Superior temporal gyrus (tissue), 1 donor: ENCODE results near the gene RPL3.
A peak's percentile ranks its signal among the peaks of the same experiment; 100 is the strongest.

ENCODE experiments used
- DNase-seq: peaks from one replicate; pipeline ENCODE4 v3.0.0-alpha.2; 2016; ENCODE audit errors: extremely low spot score

RPL3 gene

DNA sequence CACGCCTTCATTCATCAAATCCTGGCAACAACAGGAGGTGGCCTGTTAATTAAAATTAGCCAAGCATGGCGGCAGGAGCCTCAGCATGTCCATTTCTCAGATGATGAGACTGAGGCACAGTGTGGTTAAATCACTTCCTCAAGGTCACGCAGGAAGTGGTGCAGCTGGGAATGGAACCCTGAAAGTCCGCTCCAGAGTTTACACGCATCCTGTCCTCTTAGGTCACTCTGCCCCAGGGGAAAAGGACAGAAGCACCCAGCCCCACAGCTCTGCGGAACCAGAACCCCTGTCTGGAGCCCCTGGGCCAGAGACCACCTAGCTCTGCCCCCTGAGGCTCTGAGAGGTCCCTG lies 19.6 kb downstream of the RPL3 start:
- DNase-seq, result no peak

DNA sequence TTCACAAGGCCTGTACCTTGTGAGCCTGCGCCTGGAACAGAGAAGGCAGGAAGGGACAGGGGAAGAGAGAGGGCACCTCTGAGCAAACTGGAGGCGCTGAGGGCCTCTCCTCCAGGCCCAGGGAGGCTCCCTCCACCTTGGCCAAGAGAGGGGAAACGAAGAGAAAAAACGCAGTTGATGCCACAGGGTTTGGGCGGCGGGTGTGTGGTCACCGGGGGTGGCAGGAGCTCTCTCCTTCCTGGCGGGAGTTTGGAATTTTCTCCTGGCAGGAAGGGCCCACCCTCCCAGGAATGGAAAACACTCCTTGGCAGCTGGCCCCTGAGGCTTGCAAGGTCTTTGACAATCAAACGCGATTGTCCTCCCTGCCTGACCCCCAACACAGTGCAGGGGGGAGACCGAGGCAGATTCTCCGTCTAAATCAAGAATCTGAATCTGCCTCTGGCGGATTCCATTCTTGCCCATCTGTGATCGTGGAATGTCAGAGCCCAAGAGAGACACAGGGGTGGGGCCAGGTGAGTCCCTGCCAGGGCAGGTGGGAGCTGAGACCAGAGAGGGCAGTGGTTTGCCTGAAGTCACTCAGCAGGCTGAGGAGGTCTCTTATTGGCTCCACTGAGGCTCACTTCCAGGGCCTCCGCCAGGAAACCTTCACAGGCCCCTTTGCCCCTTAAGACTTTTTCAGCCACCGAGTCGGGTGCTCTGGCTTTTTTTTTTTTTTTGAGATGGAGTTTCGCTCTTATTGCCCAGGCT lies 21.0 kb downstream of the RPL3 start:
- no peak for DNase-seq

DNA sequence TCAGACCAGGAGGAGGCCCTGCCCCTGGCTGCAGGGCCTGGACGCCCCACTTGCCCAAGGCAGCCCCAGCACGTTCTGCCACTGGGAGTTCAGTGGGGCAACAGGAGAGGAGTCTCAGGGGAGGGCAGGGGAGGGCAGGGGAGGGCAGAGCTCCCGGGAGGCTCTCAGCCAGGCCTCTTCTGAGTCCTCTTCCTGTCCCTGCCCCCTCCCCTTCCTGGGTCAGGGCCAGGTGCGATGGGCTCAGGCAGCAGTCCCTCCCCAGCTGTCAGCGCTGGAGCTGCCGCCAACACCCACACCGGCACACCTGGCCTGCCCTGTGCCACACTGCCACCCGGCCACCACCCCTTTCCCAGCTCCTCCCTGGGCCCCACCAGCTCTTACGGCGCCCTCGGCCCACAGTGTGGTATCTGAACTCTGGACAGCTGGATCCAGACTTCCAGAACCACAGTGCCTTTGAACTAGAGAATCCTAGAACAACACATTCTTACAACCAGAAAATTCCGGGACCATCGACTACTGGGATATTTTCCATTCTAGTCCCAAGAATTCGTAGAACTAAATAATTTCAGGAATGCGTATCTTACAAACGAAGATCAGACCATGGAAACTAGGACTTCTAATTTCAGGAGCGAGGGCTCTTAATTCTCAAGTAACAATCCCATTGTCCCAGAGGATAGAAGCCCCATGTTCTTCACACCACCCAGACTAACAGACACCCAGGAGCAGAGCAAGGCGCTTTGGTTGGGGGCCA lies 21.8 kb downstream of the RPL3 start:
- DNase-seq, result no peak

DNA sequence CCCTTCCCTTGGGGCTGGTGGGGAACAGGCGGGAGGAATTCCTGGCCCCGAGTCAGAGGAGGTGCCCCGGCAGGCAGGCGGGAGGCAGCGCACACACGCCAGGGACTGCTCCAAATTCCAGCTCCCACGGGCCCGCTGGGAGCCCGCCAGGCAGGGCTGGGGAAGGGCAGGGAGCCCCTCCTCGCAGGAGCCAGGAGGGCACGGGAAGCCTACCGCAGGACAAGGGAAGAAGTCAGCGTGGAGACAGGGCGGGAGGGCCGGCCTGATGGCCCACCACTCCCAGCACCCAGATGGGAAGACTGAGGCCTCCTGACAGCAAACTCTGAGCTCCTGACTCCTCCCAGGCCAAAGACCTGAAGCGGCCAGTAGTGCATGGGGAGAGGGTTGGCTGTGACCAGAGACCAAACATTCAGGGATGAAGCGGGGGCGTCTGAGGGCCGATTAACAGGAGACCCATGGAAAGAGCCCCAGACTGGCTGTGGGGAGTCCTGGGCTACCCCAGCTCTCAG lies 22.4 kb downstream of the RPL3 start:
- no peak for DNase-seq

DNA sequence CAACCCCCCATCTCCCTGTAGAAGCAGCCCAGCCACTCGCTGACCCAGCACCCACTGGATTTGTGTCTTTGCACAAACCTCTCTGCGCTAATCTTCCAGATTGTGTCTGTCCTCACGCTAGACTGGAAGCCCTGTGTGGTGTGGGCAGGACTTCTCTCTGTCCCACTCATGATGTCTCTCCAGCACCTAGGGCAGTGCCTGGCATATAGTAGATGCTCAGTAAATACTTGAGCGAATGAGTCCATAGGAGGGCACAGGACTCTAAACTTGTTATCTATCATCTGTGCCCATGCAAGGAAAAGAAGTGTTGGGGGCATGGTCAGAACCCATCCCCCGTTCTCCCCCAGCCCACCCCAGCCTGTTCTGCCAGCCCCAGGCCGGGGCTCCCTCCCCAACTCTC lies 22.9 kb downstream of the RPL3 start:
- no peak for DNase-seq

DNA sequence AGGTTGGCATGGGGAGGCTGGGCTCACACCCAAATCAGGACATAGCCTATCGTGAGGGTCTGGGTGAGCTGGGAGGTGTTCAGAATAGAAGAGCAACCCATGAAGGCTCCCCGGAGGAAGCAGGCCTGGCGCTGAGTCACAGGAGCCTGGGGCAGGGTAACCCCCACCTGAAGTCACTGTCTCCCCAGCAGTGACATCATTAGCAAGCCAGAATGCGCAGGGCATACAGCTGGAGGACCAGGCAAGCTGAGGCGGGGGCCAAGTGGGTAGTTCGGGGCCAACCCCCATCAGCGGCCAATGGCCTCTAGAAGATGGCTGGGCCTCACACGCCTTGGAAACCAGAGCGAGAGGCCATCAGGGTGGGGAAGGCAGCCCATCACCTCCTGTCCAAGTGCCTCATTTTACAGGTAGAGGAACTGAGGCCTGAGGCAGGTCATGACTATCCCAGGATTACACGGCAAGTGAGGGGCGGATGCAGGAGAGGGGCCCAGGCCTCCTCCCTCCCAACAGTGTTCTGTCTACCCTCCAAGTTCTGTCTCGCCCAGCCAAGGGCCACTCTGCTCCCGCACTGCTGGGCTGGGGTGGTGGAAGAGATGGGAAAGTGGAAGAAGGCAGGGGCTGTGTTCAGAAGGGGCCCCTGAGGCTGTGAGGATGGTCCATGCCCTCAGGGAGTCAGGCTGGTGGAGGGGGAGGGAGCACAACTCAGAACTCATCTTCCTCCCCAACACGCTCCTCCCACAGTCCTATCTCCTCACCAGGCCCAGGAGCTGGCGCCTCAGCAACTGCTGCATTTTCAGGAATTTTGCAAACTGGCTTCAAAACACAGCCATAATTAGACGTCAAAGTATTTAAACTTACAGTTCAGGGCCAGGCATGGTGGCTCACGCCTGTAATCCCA lies 24.6 kb downstream of the RPL3 start:
- no peak for DNase-seq

DNA sequence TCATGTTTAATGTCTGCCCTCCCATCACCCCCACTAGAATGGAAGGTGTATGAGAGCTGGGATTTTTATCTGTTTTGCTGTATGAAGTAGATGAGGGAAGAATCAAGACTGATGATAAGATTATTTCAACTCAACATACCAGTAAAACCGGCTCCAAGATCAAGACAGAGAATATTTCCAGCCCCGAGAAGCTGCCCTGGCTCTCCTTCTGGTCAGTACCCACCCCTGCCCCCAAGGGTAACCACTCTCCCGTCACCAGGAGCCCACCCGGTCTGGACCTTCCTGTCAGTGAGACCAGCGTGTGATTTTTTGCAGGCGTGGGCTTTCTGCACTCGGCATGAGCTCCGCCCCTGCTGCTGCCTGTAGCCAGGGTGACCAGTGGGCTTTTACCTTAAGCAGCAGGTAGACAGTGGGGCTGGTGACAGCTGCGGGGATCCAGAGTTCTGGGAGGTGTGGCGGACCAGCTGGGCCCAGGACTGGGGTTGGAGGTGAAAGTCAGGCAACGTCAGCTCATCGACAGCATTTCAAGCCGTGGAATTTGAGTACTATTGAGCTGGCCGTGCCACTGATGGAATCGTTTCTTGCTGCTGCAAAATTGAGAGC lies 25.6 kb downstream of the RPL3 start:
- DNase-seq, result no peak

DNA sequence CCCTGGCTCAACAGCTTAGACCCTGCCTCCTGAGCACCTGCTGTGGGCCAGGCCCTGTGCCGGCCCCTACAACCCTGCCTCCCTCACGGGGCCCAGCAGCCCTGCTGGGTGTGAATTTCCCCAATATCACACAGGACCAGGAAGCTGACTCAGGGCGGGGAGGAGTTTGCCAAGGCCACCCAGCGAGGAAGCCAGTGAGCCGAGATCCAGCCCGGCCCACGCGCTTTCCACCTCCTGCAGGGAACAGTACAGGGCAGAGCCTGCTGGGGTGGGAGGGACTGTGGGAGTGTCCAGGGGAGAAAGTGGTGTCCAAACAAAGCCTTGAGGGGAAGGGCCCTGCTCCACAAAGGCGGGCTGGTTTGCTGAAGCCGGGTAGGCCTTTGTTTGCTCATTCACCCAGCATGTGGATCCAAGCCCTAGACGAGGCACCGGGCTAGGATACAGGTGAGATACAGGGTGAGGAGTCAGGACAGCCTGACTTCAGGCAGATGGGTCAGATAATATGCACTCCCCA lies 26.8 kb downstream of the RPL3 start:
- DNase-seq, result peak; percentile 26

DNA sequence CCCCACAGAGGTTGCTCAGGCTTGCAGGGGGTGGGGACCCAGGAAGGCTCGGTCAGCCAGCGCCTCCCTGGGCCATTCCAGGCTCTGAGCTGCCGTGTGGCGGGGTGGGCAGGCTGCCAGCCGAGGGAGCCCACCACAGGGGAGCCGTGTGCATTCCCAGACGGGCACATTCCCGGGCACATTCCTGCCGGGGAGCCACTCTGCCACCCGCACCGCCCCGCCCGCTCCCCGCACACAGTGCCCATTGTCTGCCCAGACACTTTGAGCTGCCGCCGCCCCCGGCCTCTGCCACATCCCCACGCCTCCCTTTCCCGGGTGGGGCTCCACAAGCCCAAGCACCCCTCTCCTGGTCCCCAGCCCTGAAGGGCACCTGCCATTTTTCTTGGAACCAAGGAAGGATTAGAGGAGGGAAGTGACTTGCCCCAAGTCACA lies 27.4 kb downstream of the RPL3 start:
- no peak for DNase-seq

DNA sequence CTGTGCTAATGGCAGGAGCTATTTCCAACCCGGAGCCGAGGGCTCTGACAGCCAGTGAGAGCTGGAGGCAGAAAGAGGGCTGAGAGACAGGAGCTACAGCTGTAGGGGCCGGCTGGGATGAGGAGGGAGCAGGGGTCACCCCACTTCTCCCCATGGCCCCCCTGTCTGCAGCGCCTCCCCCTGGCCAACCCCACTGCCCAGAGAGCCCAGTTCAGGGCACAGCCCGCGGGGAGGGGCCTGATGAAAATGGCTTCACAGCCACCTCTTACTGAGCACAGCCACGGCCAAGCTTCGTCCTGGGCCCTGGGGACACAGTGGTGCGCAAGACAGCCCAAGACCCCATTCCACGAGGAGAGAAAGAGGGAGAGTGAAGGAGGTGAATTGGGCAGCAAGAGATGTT lies 27.9 kb downstream of the RPL3 start:
- DNase-seq, result no peak

DNA sequence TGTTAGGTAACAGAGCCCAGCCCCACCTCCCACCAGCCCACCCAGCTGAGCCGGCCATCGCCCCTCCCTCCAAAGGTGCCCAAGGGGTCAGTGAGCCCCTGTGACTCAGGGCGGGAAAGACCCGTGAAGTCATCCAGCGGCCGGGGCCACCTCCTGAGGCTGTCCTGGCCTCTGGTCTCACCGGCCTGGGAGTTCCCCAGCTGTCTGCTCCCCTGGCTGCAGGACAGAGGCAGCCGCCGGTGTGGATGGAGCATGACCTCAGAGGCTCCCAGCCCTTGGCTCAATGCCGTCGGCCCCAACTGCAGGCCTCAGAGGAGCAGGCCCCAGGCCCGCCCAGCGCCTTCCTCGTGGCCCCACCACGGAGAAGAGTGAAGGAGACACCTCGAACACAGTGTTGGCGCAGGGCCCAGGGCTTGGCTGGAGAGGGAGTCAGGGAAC lies 28.7 kb downstream of the RPL3 start:
- DNase-seq, result no peak

DNA sequence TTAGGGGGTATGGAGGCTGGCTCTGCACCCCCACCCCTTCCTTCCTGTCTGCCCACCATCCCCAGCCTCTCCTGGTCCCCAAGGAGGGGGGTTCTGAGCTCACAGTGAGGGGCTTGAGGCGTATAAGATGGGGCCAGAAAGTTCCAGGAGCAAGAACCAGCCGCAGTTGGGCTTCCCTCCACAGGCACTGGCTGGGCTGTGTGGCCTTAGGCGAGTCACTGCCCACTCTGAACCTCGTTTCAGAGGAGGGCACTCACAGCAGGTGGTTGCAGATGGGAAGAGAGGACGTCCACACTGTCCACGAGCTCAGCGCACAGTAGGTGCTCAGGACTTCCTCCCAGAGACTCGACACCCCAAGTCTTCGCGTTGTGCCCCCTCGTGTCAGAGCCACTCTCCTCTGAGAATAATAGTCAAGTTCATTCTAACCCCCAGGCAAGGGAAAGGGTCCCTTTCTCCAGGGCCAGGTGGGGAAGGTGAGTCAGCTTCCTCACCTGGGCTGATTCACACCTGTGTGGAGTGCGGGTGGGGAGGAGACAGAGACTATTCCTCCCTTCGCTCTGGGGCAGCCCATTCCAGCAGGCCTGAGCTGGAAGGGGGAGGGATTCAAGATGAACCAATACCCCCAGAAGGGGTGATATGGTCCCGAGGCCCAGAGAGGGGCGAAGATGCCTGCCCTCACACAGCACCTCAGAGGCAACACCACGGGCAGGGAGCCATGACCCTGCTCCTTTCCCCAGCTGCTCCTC lies 29.3 kb downstream of the RPL3 start:
- no peak for DNase-seq

DNA sequence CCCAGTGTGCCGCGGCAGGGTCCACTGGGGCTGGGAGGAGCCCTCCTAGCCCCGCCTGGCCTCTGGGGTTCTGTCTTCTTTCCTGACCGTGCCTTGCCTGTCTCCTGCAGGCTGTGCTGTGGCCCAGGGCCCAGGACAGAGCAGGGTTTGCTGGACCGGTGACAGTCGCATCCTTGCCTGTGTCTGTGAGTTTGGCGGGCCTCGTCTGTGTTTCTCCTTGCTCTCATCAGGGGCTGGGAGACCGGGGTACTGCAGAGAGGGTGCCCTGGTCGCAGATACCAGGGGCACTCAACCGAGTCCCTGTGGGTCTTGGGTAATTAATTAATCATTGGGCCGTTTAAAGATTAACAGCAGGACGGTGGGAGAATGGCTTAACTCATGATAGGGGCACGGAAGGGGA lies 29.9 kb downstream of the RPL3 start:
- no peak for DNase-seq

DNA sequence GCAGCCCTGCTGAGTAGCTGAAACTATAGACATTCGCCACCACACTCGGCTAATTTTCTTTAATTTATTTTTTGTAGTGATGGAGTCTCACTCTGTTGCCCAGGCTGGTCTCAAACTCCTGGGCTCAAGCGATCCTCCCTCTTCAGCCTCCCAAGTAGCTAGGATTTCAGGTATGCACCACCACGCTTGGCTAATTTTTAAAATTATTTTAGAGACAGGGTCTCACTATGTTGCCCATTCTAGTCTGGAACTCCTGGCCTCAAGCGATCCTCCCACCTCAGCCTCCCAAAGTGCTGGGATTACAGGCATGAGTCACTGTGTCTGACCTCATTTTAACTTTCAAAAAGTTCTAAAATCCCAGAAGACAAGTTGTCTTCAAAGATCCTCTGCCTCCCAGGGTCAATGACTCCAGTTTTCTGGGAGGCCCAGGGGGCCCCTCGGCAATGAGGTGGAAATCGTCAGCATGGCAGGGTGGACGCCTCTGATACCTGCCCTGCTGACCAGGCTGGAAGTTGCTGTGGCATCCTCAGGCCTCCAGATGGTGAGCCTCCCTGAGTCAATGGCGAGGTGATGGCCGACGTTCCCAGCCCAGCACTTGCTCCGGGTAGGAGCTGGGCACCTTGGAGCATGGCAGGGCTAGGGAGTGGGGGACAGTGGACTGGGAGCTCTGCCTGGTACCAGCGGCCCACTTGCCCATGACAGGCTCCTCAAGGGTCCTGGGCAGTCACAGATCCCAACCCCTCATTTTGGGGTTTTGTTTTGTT lies 31.1 kb downstream of the RPL3 start:
- no peak for DNase-seq

DNA sequence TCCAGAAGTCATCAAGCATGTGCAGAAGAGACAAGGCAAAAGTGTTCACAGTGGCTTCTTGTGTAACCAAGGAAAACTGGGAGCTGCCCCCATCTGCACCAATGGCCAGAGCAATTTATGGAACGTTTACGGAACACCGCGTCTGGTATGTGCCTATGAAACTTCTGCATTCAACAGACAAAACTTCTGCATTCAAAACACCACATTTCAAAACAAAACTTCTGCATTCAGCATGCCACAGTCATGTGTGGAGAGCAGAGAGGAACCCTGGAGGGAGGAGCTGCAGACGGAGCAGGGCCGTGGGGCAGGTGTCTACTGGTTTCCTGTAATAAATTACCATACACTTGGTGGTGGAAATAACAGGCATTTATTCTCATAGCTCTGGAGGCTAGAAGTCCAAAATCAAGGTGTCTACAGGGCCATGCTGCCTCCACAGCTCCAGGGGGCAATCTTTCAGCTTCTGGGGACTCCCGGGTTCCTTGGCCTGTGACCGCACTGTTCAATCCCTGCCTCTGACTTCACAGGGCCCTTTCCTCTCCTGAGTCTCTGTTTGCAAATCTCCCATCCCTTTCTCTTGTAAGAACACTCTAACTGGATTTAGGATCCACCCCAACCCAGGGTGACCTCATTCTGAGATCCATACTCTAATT lies 32.2 kb downstream of the RPL3 start:
- peak; percentile 31 for DNase-seq

DNA sequence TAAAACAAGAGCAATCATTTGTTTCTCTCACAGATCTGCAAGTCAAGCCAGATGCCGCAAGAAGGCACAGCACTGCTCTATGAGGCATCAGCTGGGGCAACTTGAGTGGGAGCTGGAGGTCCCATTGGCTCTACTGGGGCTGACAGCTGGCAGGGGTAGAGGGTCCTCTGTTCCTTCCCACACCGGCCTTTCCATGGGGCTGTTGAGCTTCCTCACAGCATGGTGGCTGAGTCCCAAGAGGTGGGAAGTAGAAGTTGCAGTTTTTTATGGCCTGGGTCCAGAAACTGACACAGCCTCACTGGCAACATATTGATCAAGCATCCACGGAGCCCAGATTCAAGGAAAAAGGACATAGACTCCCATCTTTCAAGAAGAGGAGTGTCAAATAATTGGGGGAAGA lies 34.4 kb downstream of the RPL3 start:
- DNase-seq, result no peak

DNA sequence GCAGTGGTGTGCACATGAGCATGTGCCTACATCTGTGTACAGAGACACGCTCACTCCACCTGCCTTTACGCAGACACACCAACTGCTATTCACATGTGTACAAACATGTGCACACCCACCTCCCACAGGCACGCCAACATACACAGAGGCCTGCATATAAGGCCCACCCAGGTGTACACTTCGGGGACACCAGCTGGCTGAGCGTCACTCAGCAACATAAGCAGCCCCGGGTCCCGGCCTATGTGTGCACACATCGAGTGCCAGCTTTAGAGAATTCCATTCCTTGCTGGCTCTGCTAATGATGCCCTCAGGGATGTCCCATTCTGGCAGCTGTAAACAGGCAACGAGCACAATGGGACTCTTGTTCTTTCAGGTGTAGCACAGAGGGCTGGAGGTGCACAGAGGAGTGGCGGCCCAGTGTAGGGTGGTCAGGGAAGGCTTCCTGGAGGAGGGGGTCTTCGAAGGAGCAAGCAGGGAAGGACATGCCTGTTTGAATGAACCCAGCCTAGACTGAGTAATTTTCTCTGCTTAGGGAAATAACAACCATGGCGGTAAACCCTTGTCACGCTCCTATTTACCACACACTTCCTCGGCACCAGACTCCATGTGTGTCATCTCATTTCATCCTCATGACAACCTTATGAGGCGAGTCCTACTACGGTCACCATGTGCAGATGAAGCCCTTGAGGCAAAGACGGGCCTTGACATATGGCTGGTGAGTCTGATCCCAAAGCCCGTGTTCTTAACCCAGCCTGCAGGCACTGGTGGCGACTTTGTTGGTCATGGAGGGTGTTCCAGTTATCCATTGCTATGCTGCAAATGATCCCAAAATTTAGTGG lies 35.1 kb downstream of the RPL3 start:
- DNase-seq, result no peak

DNA sequence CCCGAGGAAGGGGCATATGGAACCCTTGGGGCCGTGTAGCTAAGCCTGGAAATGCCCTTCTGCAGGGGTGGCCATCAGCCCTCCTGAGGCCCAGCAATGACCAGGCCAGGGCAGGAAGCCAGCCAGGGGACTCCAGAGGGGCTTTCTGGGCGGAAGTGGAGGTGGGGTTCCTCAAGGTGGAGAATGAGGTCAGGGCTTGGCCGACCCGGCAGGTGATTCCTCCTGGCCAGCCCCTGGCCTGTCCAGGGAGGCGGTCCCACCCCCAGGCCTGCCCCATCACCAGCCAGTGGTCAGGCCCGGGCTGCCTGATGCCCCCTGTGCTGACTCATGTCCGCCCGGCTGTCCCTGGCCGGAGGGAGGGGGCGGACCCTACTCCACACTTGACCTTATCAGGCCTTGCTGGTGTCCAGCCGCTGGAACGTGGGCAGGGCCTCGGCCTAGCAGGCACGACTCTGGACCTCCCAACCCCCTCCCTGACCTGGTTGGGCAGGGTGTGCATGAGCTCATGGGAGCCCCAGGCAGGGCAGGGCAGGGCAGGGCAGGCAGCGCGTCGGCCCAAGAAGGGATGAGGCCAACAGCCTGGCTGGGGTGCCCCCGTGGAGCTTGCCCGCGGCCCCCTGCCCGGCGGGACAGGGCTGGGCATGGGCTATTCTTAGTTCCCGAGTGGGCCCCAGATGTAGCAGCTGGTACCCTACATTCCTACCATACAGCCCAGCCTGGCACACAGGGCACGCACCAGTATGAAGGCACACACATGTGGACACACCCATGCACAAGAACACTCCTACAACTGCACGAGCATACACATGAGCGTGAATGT lies 35.9 kb downstream of the RPL3 start:
- no peak for DNase-seq
